GM18519 (cell line): Measurements from ENCODE around the gene SLC10A4.

Source experiments
- ATAC-seq: cut with Tn5 transposase; IDR thresholded peaks from one replicate; pipeline ENCODE4 v1.9.1; 2021; ENCODE audit warnings: mild to moderate bottlenecking, moderate library complexity; ENCODE audit not compliant: unreplicated experiment, low FRiP score

Gene SLC10A4

DNA sequence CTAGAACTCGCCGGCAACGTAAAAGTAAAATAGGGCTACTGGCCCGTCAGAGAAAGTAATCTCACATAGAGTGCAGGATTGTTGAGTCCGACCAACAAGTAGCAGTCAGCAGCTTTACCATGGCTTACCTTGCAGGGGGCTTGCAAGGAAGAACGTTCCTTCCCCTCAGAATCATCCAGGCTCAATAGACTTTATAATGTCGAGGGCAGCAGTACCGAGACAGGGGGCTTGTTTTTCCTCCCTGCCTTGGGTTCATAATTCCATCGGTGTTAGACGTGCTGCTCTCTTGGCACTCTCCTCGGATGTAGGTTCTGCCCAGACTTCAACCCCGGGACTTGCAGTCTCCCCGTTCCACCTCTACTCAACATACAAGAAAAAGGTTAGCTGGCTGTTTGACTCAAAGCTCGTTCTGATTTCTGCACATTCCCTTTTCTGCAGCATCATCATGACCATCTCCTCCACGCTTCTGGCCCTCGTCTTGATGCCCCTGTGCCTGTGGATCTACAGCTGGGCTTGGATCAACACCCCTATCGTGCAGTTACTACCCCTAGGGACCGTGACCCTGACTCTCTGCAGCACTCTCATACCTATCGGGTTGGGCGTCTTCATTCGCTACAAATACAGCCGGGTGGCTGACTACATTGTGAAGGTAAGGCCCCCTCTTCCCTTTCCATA, 1.5 kb downstream of the SLC10A4 start:
- no peak for ATAC-seq

DNA sequence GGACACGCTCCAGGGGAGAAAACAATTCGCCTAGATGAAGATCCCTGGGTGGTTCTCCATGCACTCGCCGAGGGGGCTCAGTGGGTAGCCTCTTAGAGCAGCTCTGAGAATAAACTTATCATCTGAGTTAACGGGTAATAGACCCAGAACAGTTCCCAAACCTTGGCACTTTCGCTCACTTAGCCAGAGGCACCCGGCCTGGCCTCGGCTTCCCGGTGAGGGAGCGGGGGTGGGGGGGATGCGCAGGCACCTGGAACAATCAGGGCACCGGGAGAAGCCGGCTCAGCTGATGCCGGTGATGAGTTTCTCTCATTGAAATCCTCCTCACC, 6.5 kb downstream of the SLC10A4 start:
- no peak for ATAC-seq

DNA sequence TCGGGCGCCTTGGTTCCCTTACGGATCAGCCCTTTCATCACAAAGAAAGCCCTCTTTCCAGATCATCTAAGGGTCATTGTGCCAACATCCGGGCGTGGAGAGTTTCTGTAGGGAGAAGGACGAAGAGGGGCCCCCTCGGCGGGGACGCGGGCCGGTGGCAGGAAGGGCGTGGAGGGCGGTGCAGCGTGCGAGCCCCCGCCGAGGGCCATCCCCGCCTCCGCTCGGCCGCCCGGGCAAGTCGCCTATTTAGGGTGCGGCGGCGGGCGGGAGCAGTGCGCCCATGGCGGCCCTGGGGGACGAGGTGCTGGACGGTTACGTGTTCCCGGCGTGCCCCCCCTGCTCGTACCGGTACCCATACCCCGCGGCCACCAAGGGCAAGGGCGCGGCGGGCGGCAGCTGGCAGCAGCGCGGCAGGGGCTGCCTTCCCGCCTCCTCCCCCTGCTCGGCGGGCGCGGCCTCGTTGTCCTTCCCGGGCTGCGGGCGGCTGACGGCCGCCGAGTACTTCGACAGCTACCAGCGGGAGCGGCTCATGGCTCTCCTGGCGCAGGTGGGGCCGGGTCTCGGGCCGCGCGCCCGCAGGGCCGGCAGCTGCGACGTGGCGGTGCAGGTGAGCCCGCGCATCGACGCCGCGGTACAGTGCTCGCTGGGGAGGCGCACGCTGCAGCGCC, 7.0 kb downstream of the SLC10A4 start, which contains the start of gene ZAR1:
TSS of gene ZAR1 (plus strand) at position 241 of the 668 bp plus-strand sequence. CDS start at position 281, 40 bp downstream.
- no peak for ATAC-seq

DNA sequence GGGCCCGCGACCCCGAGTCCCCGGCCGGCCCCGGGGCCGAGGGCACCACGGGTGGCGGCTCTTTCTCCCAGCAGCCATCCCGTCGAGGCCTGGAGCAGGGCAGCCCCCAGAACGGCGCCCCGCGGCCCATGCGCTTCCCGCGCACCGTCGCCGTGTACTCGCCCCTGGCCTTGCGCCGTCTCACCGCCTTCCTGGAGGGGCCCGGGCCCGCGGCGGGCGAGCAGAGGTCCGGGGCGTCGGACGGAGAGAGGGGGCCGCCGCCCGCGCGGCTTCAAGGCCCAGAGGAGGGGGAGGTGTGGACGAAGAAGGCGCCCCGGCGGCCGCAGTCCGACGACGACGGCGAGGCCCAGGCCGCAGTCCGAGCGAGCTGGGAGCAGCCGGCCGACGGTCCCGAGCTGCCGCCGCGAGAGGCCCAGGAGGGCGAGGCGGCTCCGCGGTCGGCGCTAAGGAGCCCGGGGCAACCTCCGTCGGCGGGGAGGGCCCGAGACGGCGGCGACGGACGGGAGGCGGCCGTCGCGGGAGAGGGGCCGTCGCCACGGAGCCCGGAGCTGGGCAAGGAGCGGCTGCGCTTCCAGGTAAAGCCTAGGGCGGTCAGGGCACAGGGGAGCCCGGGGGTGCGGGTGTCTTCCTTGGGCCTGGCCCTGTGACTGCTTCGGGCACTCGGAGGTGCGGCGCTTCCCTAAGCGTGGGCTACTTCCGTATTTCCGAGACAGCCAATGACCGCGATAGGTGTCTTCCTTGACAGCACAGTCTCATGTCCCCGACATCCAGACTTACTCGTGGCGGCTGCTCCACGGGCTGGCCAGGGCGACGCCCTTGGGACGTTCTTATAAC, 7.8 kb downstream of the SLC10A4 start:
- ATAC-seq, result no peak

DNA sequence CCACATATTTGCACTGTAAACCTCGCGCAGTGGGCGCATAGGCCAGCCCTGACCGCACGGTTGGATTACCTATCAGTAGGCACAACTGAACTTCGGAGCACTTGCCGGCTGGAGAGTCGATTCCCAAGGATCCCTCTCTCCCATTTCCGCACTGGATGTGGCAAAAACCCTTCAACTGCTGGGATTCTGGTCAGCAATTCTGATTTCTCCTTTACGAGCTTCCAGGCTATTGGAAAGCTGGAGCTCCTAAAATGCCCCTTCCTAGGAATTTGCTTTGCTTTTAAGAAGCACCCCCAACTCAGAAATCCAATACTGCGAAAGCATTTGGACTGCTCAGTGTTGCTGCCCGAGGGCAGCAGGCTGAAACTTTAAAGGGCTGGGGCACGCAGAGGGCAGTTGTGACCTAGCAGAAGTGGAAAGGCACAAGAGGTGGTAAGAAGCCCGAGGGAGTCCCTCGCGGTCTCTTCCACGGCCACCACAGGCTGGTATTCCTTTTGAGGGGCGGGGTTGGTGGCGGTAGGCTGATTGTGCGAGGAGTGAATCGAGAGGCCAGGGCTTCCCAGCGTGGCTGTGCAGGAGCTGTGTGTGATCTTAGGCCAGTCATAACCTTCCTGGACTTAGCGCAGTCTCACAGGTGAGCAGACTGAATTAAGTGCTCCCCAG, 8.5 kb downstream of the SLC10A4 start:
- no peak for ATAC-seq

DNA sequence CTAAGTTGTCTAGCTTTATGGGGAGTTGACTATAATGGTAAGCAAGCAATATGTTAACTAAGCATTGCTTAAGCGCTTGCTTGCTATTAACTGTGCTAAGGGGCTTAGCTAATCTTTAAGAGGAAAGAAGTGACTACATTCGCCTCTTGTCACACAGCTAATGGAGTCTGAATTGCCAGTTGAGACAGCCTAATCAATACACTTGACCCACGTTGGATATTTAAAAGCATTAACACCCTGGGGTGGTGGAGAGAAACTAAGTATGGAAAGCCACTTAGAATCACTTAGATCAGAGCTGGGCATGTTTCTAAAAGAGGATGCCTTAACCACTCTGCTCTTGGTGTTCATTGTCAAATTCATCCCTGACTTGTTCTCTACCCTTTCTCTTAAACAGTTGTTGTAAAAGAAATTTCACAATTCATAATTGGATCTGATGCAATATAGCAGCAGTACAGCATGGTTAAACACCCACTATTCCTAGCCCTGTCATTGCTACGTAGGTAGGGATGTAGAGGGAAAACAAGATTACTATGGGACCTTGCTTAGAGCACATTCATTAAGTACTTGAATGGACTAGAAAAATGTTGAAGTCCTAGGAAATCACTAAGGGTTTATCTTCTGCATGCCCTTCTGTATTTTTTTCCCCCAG, 10.4 kb downstream of the SLC10A4 start:
- ATAC-seq, result no peak

DNA sequence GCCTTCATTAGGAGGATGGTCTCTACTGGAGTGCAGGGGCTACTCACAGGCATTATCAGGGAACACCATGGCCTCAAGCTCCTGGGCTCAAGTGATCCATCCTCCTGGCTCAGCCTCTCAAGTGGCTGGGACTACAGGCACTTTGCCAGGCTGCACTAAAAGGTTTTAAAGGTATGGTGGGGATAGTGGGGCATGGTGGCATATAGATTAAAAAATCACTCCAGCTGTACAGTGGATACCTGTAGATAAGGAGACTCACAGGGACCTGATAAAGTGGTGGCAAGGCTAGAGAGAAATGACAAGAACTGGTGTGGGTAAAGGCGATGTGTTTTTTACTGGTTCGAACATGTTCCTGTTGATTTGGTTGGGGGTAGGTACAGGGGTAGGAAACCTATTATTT, 12.8 kb downstream of the SLC10A4 start:
- no peak for ATAC-seq

DNA sequence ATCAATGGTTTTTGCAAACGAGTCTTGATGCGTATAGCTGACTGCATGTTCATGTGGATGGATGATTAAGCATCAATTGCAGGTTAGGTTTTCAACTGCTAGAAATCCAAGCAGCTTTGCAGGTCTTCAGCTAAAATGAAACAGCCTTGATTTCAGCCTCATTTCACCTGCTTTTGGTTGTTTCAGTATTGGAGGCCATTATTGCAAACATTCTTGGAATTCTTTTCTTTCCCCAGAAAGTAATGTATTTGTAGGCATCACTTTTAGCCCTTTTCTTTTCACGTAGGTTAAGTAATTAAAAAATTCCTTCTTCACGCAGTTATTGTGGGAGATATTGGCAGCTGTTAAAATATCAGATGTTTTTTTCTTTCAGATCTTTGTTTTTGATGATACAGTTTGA, 15.8 kb downstream of the SLC10A4 start:
- ATAC-seq, result no peak

DNA sequence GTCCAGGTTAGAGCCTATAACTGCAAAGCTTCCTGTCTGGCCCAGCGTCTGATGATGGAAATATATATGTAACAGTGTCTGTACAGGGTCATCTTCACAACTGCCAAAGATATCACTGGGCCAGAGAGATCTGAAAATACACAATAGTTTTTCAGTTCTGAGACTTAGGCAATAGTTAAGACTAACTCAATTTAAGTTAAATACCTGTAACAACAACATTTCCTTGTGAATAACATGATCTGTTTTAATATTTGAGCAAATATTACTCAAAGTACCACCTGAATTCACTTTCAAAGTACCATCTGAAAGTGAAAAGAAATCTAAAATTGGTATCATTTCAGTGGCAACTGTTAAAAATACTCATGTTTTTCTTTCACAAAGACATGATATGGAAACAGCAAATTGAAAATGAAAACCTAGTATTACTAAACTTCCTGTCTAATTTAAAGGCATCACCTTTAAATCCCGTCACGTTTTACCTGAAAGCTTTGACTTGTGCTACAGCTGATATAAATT, 16.5 kb downstream of the SLC10A4 start:
- peak; percentile 81 for ATAC-seq

DNA sequence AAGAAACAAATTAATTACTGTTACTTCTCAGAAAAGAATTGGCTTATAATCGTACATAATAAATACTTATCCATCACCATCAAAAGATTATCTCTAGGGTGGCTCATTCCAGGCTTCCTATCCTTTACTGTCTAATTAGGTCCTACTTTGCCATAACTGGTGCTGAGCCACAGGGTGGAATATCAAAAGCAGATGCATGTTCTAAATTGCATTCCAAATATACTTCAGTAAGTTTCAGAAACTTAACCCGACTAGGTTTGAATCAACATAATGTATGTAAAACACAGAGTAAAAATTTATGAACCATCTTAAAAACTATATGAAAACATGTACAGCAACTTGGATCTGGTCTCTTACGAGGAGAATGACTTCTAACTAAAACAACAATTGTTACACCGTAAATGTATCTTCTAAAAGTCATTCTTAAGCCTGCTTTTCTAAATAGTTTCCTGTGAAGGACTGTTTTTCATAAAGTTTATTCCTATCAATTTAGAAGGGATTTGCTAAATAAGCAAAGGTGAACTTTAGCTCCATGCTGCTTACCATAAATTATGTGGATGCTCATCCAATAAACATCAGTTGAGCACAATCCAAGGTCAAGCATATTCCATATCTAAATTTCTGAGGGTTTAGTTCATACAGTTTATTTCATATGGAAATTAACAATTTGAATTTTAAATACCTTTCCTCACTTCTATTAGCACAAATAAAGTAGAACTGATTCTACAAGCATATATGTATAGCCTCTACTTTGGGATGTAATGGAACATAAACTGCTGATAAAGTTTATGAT, 20.3 kb downstream of the SLC10A4 start:
- ATAC-seq, result no peak

DNA sequence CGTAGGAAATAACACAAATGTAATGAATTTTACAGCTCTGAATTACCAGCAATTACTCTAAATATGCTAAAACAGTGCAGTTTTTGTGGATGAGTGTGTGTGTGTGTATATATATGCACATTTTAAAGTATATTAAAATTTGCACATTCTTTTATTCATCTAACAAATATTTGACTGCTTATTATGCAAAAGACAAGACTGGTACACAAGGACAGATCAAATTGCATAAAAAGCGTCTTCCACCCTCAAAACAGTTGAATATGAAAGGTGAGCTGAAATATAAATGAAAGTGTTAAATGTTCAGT, 20.8 kb downstream of the SLC10A4 start:
- no peak for ATAC-seq

DNA sequence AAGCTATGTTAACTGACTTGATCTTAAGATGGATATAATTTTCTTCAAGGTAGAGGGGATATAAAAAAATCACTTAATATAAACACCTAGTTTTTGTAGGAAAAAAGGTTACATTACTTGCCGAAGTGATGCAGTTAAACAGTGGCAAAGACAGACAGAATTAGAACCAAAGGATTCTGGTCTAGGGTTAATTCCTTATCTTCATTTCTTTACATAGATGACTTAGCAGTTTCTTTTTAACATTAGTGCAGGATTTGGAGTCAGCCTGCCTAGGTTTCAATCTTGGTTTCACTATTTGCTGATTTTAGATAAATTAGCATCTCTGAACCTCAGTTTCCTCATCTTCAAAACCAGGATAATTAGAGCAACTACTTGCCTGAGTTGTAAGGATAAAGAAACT, 21.2 kb downstream of the SLC10A4 start:
- ATAC-seq, result no peak

DNA sequence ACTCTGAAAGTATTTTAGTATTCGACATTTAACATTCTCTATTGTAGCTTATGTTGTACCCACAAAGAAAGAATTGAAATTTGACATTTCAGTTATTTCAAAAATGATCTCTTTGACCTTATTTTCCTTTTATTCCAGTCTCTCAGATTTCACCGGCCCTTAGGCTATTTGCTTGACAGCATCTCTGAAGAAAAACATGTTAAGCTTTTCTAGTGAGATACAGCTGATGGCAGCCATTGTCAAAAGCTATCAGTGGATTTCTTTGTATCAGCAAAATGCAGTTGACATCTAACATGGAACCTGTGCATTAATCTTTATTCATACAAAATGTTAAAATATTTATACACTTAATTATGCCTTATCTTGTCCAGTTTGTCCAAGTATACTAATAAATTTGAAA, 23.6 kb downstream of the SLC10A4 start:
- no peak for ATAC-seq

DNA sequence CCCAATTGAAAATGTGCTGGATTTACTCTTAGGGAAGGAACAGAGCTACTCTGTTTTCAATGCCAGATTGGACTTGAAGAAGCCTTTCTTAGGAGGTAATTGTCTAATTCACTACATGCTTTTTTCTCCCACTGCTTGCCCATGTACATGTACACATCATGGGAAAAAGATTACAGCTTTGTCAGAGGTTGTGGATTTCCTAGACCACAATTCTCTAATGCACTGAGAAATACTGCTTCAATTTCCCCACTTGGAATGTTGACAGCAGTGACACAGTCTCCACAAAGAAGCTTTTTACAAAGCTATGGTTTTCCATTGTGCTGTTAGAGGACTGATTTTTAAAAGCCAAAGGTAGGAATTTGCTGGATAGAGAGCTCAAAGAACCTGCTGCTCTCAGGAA, 26.4 kb downstream of the SLC10A4 start:
- ATAC-seq, result no peak

DNA sequence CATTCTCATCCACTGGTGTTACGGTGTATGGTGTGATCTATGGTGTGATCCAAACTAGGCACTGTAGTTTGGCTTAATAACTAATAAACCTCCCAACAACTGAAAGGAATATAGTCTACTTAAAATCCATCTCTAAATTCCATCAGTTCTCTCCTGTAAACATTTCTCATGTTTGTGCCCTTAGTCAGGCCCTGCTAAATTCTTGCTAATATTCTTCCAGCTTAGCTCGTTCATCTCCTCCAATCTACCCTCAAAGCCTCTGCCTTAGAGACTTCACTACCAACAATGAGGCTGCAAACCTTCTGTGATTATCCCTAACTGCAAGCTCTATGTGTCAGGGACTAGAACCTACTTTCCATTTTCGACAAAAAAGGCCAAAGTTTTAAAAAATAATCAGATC, 35.0 kb downstream of the SLC10A4 start:
- ATAC-seq, result no peak

DNA sequence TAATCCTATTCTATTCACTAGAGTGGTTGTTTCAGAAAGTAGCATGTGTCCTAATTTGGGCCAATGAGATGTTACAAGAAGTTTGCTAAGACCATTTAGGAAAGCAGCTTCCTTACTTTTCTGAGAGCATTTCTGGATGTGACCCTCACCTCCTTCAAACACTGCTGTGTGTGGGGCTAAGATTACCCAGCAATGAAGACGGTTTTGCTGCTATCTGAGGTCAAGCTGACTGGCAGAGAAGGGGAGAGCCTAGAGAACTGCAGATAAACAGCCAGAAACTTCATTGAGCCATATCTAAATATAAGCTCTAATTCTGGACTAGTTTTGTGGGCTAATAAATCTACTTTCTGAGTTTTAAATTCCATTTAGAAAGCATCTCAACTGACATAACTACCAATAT, 43.3 kb downstream of the SLC10A4 start:
- ATAC-seq, result no peak

DNA sequence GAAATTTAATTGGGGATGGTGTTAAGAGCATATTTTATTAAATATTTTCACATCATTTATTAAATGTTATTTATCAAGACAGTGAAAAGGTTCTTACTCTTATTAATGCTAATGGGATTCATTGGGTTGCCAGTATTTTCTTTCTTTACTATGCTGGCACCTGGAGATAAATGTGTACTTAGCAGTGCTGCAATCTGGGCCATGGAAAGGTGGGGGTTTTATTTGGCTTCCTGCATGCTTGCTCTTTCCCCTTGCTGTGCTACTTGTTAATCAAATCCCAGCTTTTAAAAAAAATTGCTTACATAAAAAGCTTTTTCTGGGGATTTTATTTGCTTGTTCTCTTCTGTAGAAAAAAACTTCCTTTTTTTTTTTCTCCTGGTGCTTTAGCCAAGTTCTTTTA, 55.2 kb downstream of the SLC10A4 start:
- ATAC-seq, result no peak
